CD14-positive monocyte (primary cell): Measurements from ENCODE around the gene MOB1A. TPM values are rescaled to one million over a fixed set of nuclear protein-coding genes. Genes with fewer than 3 reads are reported as not detected.

Source experiments
- DNase-seq, 3 donors: peaks; one replicate each; pipeline ENCODE4 v3.0.0-alpha.2; 2011 to 2022
- H2AFZ ChIP-seq: 2 replicates; pipeline ENCODE4 v1.6.0; 2012; ENCODE audit warnings: mild to moderate bottlenecking, low read depth, low read length, inconsistent platforms; ENCODE audit not compliant: insufficient read depth, poor library complexity, severe bottlenecking
- H3K27ac ChIP-seq, 2 donors: 1 replicate in 1 of 2; 2 replicates in 1 of 2; pipeline ENCODE4 v1.5.1; 2012 to 2013; ENCODE audit warnings: low read length in 2 of 2, control low read depth in 1 of 2, inconsistent platforms in 1 of 2, low read depth in 1 of 2, mild to moderate bottlenecking in 1 of 2
- H3K27me3 ChIP-seq, 2 donors: one replicate each; pipeline versions ENCODE4 v1.6.0 to v1.6.1; 2011 to 2013; ENCODE audit warnings: low read length in 2 of 2; ENCODE audit not compliant: control insufficient read depth in 2 of 2, insufficient read depth in 2 of 2
- H3K36me3 ChIP-seq, 2 donors: replicated peaks in 1 of 2; 1 replicate in 1 of 2; 2 replicates in 1 of 2; pipeline versions ENCODE4 v1.5.1 to v1.6.1; 2012 to 2013; ENCODE audit warnings: low read length in 2 of 2, control low read depth in 1 of 2, inconsistent platforms in 1 of 2, mild to moderate bottlenecking in 1 of 2; ENCODE audit not compliant: insufficient read depth in 2 of 2, control insufficient read depth in 1 of 2
- H3K4me1 ChIP-seq, 2 donors: 1 replicate in 1 of 2; 2 replicates in 1 of 2; pipeline versions ENCODE4 v1.5.1 to v1.6.1; 2012 to 2013; ENCODE audit warnings: low read length in 2 of 2, control low read depth in 1 of 2, inconsistent platforms in 1 of 2, mild to moderate bottlenecking in 1 of 2, moderate library complexity in 1 of 2; ENCODE audit not compliant: insufficient read depth in 2 of 2, control insufficient read depth in 1 of 2
- H3K4me2 ChIP-seq: replicated peaks from 2 replicates; pipeline ENCODE3; 2012; ENCODE audit warnings: low read length, moderate library complexity, mild to moderate bottlenecking; ENCODE audit not compliant: poor library complexity, severe bottlenecking; ENCODE audit errors: extremely low read depth
- H3K4me3 ChIP-seq, 3 experiments: fragments of 200-600 bp in 1 of 3; sonication (generic) in 1 of 3; replicated peaks in 1 of 3; 1 replicate in 2 of 3; 2 replicates in 1 of 3; pipeline ENCODE4 v1.5.1; 2011 to 2013; ENCODE audit warnings: low read length in 3 of 3, mild to moderate bottlenecking in 3 of 3, control low read depth in 2 of 3, low read depth in 2 of 3, inconsistent platforms in 1 of 3, moderate library complexity in 1 of 3
- H3K79me2 ChIP-seq: 2 replicates; pipeline ENCODE4 v1.6.0; 2012; ENCODE audit warnings: mild to moderate bottlenecking, control low read depth, inconsistent platforms, low read length, moderate library complexity; ENCODE audit not compliant: insufficient read depth
- H3K9ac ChIP-seq: 2 replicates; pipeline ENCODE4 v1.6.0; 2017; ENCODE audit warnings: low read length, mild to moderate bottlenecking; ENCODE audit not compliant: insufficient read depth, poor library complexity, severe bottlenecking
- H3K9me3 ChIP-seq, 2 donors: replicated peaks in 1 of 2; 1 replicate in 1 of 2; 2 replicates in 1 of 2; pipeline versions ENCODE4 v1.5.1 to v1.6.1; 2012 to 2013; ENCODE audit warnings: low read length in 2 of 2, control low read depth in 1 of 2; ENCODE audit not compliant: control insufficient read depth in 1 of 2, insufficient read depth in 1 of 2
- H4K20me1 ChIP-seq: 2 replicates; pipeline ENCODE4 v1.6.0; 2012; ENCODE audit warnings: mild to moderate bottlenecking, low read length, control low read depth, moderate library complexity; ENCODE audit not compliant: insufficient read depth
- H3K27ac Mint-ChIP-seq, 7 donors: one replicate each; pipeline ENCODE4 v1.8.0; 2020; ENCODE audit warnings: mild to moderate bottlenecking in 7 of 7, mixed read lengths in 7 of 7, moderate library complexity in 6 of 7, inconsistent platforms in 2 of 7
- H3K27me3 Mint-ChIP-seq, 3 donors: one replicate each; pipeline ENCODE4 v1.8.0; 2021 to 2022; ENCODE audit warnings: low read depth in 3 of 3, mild to moderate bottlenecking in 3 of 3, mixed read lengths in 3 of 3, moderate library complexity in 3 of 3, inconsistent platforms in 1 of 3
- H3K36me3 Mint-ChIP-seq, 2 donors: one replicate each; pipeline ENCODE4 v1.8.0; 2020; ENCODE audit warnings: mixed read lengths in 2 of 2, inconsistent platforms in 1 of 2, mild to moderate bottlenecking in 1 of 2
- H3K4me1 Mint-ChIP-seq: one replicate; pipeline ENCODE4 v1.8.0; 2020; ENCODE audit warnings: mild to moderate bottlenecking, mixed read lengths
- H3K4me3 Mint-ChIP-seq, 2 donors: one replicate each; pipeline ENCODE4 v1.8.0; 2020; ENCODE audit warnings: mild to moderate bottlenecking in 2 of 2, mixed read lengths in 2 of 2, moderate library complexity in 1 of 2
- H3K9me3 Mint-ChIP-seq, 7 donors: one replicate each; pipeline ENCODE4 v1.8.0; 2020 to 2022; ENCODE audit warnings: mixed read lengths in 7 of 7, mild to moderate bottlenecking in 6 of 7, moderate library complexity in 6 of 7, inconsistent platforms in 2 of 7
- CTCF ChIP-seq: fragments of 200-600 bp; IDR thresholded peaks from one replicate; pipeline ENCODE4 v1.8.0; 2022; ENCODE audit warnings: antibody characterized with exemption, mild to moderate bottlenecking
- WGBS: methylation state at CpG from one replicate; pipeline ENCODE4 v1.1.5; 2013; ENCODE audit warnings: missing lambda C conversion rate; ENCODE audit not compliant: insufficient coverage; 5-methylcytosine and 5-hydroxymethylcytosine counted together
- intact Hi-C, 2 donors: fragments of 100-400 bp; cut with micrococcal nuclease; formaldehyde crosslinking; loops; one replicate each; pipeline versions ENCODE4 v1.15.0 to v1.15.1; 2023
- polyA plus RNA-seq, 3 donors: library from polyadenylated mRNA; depleted of rRNA in 1 of 3; unstranded in 2 of 3; stranded (reverse) in 1 of 3; fragments of 300-500 nt in 2 of 3; fragments of >200 nt in 1 of 3; fragmentation: Illumina TruSeq in 2 of 3; gene quantifications; 1 replicate in 2 of 3; 2 replicates in 1 of 3; pipeline ENCODE4 v1.2.3, GENCODE V29; 2012 to 2021

Gene MOB1A
- polyA plus RNA-seq, 3 donors: 55.0 to 367 (median 285) TPM

DNA sequence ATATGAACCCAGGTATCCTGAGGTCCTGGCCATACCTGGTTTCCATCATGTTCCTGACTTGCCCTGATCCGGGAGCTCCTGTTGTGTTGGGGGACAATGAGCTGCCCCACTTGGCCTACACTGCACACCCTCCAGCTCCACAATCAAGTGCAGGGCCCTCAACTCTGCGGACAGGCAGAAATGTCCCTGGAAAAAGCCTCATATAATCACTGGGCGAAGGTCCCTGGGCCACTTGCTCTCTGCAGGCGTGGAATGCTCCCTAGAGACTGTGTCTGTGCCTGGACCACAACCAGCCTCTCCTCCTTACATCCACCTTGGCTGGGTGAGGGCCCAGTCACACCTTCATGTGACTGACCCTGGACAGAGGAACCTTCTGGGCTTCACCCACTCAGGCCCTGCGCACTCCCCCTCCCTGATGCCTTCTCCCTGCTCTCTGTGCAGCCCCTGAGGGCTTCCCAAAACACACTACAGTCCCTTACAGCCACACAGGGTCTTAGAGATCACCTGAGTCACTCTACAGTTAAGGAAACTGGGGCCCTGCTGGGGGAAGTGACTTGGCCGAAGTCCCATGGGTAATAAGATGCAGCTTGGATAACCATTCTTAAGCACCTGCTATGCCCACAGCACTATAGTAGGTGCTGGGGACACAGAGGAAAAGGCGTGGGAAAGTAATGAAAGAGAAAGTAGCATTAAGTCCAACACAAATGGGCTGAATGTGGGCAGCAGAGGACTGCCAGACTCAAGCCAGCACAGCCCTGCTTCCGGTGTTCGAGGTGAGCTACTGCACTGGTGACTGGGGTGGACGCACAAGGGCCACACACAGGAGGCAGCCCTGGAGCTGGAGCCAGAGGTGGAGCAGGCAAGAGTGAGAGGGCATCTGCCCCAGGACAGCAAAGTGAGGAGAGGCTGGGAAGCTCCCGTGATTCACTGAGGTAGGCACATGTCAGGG lies 40.8 kb downstream of the MOB1A start:
- Histone ChIP-seq H3K4me2 (no peak overlapping the region), H3K79me2 (no peaks in the 10 kb centered on the region), H3K9ac (no peak overlapping the region), H4K20me1 (no peaks in the 10 kb centered on the region), H3K9me3 (no peaks in the 10 kb centered on the region), H2AFZ (no peak overlapping the region), H3K36me3 (peaks cover 11 to 23% of the 10 kb centered on the region in 2 donors), H3K4me3 (no peak overlapping the region), H3K4me1 (no peaks in the 10 kb centered on the region), H3K27me3 (no peaks in the 10 kb centered on the region), H3K27ac (no peak overlapping the region)
- no peak for DNase-seq
- peaks cover 0 to 8% (median 3%) of the 10 kb centered on the region in 7 donors for H3K9me3 Mint-ChIP-seq
- H3K4me1 Mint-ChIP-seq: no peaks in the 10 kb centered on the region
- TF ChIP-seq CTCF: no peak
- intact Hi-C loops: no loop called here
- peaks cover 33 to 42% of the 10 kb centered on the region in 2 donors for H3K36me3 Mint-ChIP-seq
- H3K27me3 Mint-ChIP-seq: no peaks in the 10 kb centered on the region
- 83% methylated on average over 10 of the region's 11 CpGs for WGBS
- no peak overlapping the region for H3K4me3 Mint-ChIP-seq
- H3K27ac Mint-ChIP-seq: no peak overlapping the region

DNA sequence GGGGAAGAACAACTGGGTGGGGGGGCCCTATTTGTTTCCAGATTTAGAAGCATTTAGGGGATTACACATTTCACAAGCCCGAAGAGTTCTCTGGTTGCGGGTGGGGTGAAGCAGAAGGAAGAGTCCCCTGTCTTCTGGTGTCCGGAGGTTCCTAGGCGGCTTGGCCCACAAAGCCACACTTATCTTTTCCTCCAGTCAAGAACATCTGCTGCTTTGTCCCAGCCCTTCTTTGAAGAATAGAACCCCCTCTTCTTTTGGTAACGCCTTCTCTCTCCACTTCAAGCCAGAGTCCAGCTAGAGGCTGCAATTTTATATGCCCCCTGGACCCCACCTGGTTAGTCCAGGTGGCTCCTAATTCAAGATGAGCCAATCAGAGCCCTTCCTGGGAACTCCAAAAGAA lies 46.8 kb downstream of the MOB1A start:
- Mint-ChIP-seq H3K9me3 (peaks cover 2 to 9% (median 7%) of the 10 kb centered on the region in 7 donors), H3K36me3 (peaks cover 22% of the 10 kb centered on the region in 2 donors), H3K4me1 (peaks cover 5% of the 10 kb centered on the region), H3K27ac (no peak overlapping the region), H3K4me3 (no peak overlapping the region), H3K27me3 (peaks cover 24 to 36% (median 24%) of the 10 kb centered on the region in 3 donors)
- H3K4me1 ChIP-seq: no peaks in the 10 kb centered on the region
- H3K36me3 ChIP-seq: peaks cover 7 to 13% of the 10 kb centered on the region in 2 donors
- no peaks in the 10 kb centered on the region for H4K20me1 ChIP-seq
- intact Hi-C loops: no loop called here
- H3K9me3 ChIP-seq: no peaks in the 10 kb centered on the region
- no peak for TF ChIP-seq CTCF
- no peaks in the 10 kb centered on the region for H3K79me2 ChIP-seq
- no peak overlapping the region for H3K4me2 ChIP-seq
- H2AFZ ChIP-seq: no peak overlapping the region
- no peak overlapping the region for H3K4me3 ChIP-seq
- peaks cover 0 to 26% of the 10 kb centered on the region in 2 donors for H3K27me3 ChIP-seq
- 70% methylated on average over 3 of the region's 5 CpGs for WGBS
- H3K9ac ChIP-seq: no peak overlapping the region
- H3K27ac ChIP-seq: no peak overlapping the region
- DNase-seq: no peak
